Non-pigmented ciliary epithelial cell (primary cell): ENCODE results near the gene KCNMA1.

Source experiments
- DNase-seq: peaks from one replicate; pipeline ENCODE4 v3.0.0-alpha.2; 2010; ENCODE audit warnings: low read depth

KCNMA1 gene

GRCh38 chr10:77556990-77557601 lies 80.5 kb downstream of the KCNMA1 start:
- no peak for DNase-seq

GRCh38 chr10:77555591-77556212 lies 81.9 kb downstream of the KCNMA1 start:
- no peak for DNase-seq

DNA sequence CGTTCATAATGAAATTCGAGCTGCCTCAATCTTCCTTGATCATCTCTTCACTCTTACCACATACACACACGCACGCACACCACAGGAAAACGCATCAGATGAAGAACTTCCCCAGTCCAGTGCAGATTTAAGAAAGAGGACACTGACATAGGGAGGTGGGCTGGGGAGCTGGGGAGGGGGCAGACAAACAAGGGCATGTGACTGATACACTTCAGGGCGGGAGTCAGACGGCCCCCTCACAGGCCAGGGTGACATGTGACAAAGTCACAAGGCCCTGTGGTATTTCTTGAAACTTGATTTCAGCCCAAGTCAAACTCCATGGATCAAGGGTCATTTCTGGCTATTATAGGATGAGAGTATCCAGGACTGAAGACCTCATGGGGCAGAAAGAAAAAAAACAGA lies 82.6 kb downstream of the KCNMA1 start:
- DNase-seq: no peak

GRCh38 chr10:77553966-77554365 lies 83.6 kb downstream of the KCNMA1 start:
- no peak for DNase-seq

- DNase-seq: no peak
These were observed 84.3 kb downstream of the KCNMA1 start for GRCh38 chr10:77553311-77553710.

DNA sequence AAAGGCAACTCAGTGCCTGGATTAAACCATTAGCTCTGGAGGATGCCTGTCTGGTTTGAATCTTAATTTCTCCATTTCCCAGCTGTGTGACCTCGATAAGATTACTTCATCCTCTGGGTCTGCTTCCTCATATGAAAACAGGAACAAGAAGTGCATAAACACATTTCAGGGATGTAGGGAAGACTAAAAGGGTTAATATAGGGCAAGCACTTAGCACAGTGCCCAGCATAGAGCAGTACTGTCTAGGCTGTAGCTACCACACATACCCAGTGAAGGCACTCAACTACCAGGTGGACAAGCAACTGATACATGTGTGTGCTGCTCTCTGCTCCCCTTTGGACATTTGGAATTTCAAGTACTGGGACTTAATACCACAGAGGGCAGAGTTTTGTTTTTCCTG lies 85.4 kb downstream of the KCNMA1 start:
- DNase-seq: no peak

DNA sequence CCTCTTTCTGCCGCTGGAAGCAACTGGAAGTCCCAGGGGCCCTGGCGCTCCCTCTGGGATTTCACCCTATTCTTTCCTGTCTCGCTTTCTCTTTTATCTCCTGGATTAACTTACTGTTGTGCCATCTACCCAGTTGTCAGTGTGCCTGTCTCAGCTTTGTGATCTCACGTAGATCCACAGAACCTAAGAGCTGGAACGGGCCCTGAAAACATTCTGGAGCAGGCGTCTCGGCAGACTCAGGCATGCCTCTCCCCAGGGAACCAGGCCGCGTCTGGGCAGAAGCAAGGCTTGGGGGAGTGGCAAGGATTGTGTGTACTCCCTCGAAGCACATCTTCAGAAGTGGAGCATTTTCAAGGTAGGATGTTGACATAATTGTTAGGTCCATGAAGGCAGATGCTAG lies 87.2 kb downstream of the KCNMA1 start:
- no peak for DNase-seq

GRCh38 chr10:77548671-77549070 lies 88.9 kb downstream of the KCNMA1 start:
- DNase-seq: no peak

DNA sequence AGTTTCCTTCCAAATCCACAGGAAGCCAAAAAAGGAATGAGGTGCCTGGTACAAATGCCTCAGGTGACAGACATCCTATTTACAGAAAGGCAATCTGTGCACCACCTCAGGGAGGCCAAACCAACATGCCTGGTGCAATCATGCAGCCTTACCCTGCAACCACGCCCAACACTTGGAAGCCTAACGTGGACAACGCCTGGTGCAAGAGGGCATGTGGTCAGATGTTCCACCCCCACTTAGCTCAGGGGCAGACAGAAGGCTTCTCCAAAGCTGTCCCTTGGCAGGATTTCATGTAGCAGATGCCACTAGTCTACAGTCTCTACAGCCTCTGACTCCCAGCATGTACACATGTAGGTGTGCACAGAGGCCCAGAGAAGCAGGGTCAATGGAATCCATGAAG lies 89.5 kb downstream of the KCNMA1 start:
- DNase-seq: no peak

DNA sequence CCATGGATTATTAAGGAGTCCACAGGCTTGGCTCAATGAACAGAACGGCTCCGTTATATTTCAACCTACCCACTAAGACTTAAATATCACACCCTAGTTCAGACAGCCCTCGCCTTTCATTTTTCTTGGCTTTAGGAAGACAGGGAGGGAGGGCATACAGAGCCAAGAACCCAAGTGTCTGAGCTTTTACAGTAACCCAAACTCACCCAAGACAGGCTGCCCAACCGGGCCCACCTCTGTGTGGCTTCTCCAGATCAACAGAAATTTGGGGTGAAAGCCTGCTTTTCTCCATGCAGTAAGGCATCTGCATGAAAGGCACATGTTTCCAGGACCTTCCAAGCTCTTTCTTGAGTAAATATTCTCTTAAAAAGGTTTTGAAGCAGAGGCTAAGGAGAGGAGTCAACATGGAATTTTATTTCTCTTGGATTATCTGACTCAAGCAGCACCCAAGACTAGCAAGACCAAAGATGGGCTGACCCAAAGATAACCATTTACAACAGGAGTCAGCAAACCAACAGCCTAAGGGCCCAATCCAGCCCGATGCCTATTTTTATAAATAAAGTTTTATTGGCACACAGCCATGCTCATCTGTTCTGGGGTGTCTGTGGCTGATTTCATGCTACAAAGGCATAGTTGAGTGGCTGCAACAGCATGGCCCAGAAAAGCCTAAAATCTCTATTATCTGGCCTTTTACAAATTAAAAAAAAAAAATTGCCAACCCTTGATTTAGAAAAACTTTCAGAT lies 90.1 kb downstream of the KCNMA1 start:
- DNase-seq: no peak

DNA sequence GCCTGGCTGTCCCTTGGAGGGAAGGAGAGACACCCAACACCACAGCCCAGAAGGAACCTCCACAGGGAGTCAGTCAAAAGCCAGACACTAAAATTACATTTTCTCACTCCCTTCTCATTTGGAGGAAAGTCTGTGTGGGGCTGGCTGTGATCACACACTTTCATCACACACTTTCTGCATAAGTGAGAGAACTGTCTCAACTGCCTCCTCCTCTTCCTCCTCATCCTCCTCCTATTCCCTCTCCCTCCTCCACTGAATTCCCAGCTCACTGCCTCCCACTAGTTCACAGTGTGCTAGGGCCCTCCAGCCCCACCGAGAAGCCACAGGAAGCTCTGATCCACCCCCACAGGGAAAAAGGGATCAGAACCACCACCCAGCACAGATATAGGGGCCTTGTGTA lies 91.6 kb downstream of the KCNMA1 start:
- DNase-seq: no peak

DNA sequence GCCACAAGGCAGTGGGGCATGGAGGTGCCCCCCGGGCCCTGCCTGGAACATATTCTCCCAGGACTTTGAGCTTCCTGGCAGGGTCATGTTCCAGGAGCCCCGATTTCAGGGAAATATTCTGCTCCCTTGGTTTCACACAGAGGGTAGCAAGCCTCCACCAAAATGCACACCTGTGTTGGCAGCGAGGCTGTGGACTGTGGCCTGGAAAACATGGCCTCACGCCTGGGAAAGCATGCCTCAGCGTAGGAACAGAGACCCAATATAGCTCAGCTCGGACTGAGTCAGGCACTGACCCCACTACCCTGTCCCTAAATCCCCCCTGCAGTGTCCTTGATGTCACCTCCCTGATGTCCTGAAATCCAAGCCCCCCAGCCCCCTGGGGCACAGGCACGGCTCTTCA lies 92.0 kb downstream of the KCNMA1 start:
- no peak for DNase-seq

DNA sequence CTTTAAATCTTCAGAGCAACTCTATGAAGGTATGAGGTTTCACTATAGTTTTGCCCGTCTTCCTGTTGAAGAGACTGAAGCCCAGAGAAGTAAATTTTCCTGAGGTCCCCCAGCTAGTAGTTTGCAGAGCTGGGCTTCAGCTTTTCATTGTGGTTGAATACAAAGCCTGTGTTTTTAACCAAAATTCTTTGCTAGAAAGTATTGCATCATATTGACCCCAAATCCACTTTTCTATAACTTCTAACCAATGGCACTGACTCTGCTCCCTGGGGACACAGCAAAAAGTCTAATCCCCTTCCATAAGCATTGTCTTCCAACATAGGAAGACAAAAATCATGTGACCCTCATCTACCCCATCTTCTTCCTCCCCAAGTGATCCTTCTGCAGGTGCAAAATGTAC lies 93.0 kb downstream of the KCNMA1 start:
- no peak for DNase-seq

- DNase-seq: no peak
These were observed 94.8 kb downstream of the KCNMA1 start for GRCh38 chr10:77542710-77543259.

DNA sequence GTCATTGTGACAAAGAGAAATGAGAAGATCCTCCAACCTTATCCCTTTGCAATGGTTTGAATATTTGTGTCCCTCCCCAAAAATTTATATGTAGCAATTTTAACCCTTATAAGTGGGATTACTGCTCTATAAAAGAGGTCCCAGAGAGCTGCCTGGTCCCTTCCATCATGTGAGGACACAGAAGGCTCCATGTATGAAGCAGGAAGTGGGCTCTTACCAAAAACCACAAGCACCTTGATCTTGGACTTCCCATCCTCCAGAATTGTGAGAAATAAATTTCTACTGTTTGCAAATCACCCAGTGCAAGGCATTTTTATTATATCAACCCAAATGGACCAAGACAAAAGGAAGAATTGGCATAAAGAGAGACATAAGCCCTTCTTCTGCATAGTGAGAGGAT lies 95.7 kb downstream of the KCNMA1 start:
- DNase-seq: no peak

DNA sequence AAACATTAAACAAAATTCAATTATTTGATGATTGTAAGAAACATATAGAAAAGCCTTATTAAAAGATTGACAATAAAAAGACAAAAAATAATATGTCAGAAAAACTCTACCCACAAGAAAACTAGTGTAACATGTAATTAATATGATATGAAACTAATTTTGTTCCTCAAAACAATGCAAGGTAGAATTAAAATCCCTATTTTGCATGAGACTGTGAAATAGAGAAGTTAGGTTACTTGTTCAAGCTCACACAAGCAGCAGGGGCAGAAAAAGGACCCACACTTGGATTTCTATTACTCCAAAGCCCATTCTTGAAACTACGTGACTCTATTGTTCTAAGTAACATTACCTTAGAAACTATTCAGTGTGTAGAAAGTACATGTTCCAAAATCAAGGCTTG lies 96.4 kb downstream of the KCNMA1 start:
- DNase-seq: no peak

DNA sequence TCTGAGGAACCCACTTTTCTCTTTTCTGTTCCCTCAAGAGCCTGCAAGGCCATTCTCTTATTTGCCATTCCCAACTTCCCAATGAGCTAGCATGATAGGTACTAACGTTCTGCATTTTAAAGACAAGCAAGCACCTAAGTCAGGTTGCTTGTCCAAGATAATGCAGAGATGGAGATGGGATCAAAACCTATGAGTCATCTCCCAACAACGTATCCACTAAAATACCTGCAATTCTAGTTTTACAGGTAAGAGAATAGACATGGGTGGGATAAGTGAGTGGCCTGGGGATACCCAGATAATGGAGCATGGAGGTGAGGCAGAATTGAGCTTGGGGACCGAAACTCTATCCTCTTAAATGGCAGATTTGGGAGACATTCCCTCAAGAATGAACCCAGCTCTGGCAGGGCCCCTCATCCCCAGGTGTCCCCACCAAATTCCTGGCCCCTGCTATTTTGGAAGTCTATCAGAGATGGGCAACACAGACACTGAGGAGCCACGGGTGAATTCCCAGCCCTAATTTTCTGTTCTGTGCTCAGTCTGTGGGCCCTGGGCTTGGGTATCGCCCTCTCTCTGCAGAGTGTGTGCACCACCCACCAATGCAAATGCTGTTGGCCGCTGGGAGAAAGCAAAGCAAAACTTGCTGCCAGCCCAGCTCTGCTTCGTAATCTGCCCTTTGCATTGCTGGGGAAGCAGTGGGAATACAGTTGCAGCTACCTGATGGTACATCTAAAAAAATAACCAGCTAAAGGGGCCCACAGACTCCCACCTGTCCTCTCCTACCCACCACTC lies 98.3 kb downstream of the KCNMA1 start:
- no peak for DNase-seq

- DNase-seq: no peak
These were observed 99.8 kb downstream of the KCNMA1 start for GRCh38 chr10:77537720-77538373.

- DNase-seq: no peak
These were observed 100.5 kb downstream of the KCNMA1 start for GRCh38 chr10:77537071-77537470.

DNA sequence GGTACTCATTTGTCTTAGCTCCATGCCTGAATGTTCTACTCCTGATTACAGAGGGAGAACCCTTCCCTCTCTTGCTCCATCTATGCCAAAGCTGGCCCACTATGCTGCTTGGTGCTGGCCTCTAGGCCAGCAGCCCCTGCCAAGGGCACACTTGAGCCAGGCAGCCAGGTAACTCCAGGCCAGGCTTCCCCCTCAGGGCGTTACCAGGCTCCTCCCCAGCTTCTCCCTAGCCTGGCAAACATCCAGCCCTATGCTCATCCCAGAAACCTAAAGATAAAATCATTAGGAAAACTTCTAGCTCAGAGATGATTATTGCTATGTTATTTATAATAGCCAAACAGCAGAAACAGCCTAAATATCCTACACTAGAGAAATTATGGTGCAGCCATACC lies 103.7 kb downstream of the KCNMA1 start:
- DNase-seq: no peak

GRCh38 chr10:77533146-77533886 lies 104.3 kb downstream of the KCNMA1 start:
- DNase-seq: no peak
